ENCODE measurements around the gene SCRN1.

SCRN1 gene

DNA sequence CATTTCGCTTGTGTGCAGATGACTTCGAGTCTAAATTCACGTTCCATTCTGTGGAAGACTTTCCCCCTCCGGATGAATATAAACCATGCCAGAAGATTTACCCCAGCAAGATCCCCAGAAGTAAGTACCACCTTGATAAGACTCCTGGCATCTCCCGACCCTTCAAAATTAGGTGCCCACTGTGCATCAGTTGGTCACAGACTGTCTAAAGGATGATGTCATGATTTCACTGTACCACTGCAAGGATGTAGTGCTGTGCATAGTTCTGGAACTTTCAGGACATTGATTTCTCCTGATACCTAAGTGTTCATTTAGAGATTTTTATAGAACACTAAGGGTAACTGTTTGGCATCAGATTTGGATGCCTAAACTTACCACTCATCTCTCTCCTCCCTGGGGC is 100.3 kb downstream of the SCRN1 start:
- TF ChIP-seq SIN3A (IDR thresholded peaks at IDR 0.05; ENCODE audit: borderline replicate concordance, insufficient read depth, low read length) (no peak), TAF1 (IDR thresholded peaks at IDR 0.05; ENCODE audit: borderline replicate concordance, insufficient read depth, low read length) (no peak), POLR2AphosphoS5 (IDR thresholded peaks at IDR 0.05; ENCODE audit: low read depth, low read length) (no peak), FOXP2 (optimal IDR thresholded peaks at IDR 0.05; ENCODE audit: borderline replicate concordance, extremely low read depth, extremely low read length, insufficient read depth) (no peak)
- TF ChIP-seq, protein P1, sequence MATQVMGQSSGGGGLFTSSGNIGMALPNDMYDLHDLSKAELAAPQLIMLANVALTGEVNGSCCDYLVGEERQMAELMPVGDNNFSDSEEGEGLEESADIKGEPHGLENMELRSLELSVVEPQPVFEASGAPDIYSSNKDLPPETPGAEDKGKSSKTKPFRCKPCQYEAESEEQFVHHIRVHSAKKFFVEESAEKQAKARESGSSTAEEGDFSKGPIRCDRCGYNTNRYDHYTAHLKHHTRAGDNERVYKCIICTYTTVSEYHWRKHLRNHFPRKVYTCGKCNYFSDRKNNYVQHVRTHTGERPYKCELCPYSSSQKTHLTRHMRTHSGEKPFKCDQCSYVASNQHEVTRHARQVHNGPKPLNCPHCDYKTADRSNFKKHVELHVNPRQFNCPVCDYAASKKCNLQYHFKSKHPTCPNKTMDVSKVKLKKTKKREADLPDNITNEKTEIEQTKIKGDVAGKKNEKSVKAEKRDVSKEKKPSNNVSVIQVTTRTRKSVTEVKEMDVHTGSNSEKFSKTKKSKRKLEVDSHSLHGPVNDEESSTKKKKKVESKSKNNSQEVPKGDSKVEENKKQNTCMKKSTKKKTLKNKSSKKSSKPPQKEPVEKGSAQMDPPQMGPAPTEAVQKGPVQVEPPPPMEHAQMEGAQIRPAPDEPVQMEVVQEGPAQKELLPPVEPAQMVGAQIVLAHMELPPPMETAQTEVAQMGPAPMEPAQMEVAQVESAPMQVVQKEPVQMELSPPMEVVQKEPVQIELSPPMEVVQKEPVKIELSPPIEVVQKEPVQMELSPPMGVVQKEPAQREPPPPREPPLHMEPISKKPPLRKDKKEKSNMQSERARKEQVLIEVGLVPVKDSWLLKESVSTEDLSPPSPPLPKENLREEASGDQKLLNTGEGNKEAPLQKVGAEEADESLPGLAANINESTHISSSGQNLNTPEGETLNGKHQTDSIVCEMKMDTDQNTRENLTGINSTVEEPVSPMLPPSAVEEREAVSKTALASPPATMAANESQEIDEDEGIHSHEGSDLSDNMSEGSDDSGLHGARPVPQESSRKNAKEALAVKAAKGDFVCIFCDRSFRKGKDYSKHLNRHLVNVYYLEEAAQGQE (IDR thresholded peaks at IDR 0.05; ENCODE audit: insufficient read depth in 1 of 2, low read depth in 2 of 2, low read length in 2 of 2) = no peak

DNA sequence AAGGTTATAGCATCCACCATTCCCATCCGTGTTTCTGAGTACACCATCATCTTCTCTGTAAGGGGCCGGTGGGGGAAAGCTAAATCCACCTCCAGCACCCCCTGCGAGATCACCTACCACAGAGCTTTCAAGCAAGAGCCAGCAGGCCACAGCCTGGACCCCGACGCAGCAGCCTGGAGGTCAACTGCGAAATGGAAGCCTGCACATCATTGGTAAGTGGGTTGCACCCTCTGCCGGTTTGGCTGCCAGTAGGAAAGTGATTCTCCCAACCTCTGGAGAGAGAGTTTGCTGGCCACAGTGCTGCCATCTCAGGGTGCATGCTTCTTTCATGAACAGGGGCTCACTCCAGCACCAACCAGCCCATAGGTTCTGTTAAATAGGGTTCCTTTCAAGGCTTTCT is 101.6 kb downstream of the SCRN1 start:
- TF ChIP-seq TAF1 (IDR thresholded peaks at IDR 0.05; ENCODE audit: borderline replicate concordance, insufficient read depth, low read length) = no peak
- no peak for TF ChIP-seq SIN3A (IDR thresholded peaks at IDR 0.05; ENCODE audit: borderline replicate concordance, insufficient read depth, low read length)
- no peak for TF ChIP-seq FOXP2 (optimal IDR thresholded peaks at IDR 0.05; ENCODE audit: borderline replicate concordance, extremely low read depth, extremely low read length, insufficient read depth)

- TF ChIP-seq POLR2AphosphoS5 (IDR thresholded peaks at IDR 0.05; ENCODE audit: low read depth, low read length) = no peak
- no peak for TF ChIP-seq FOXP2 (optimal IDR thresholded peaks at IDR 0.05; ENCODE audit: borderline replicate concordance, extremely low read depth, extremely low read length, insufficient read depth)
These were observed 102.8 kb downstream of the SCRN1 start for GRCh38 chr7:29886827-29887226.

- TF ChIP-seq SIN3A (IDR thresholded peaks at IDR 0.05; ENCODE audit: borderline replicate concordance, insufficient read depth, low read length) = no peak
- TF ChIP-seq, protein P1 (IDR thresholded peaks at IDR 0.05; ENCODE audit: insufficient read depth in 1 of 2, low read depth in 2 of 2, low read length in 2 of 2) = no peak
- TF ChIP-seq TAF1 (IDR thresholded peaks at IDR 0.05; ENCODE audit: borderline replicate concordance, insufficient read depth, low read length) = no peak
- TF ChIP-seq FOXP2 (optimal IDR thresholded peaks at IDR 0.05; ENCODE audit: borderline replicate concordance, extremely low read depth, extremely low read length, insufficient read depth) = no peak
- no peak for TF ChIP-seq POLR2AphosphoS5 (IDR thresholded peaks at IDR 0.05; ENCODE audit: low read depth, low read length)
These were observed 104.0 kb downstream of the SCRN1 start for GRCh38 chr7:29885626-29886025.

DNA sequence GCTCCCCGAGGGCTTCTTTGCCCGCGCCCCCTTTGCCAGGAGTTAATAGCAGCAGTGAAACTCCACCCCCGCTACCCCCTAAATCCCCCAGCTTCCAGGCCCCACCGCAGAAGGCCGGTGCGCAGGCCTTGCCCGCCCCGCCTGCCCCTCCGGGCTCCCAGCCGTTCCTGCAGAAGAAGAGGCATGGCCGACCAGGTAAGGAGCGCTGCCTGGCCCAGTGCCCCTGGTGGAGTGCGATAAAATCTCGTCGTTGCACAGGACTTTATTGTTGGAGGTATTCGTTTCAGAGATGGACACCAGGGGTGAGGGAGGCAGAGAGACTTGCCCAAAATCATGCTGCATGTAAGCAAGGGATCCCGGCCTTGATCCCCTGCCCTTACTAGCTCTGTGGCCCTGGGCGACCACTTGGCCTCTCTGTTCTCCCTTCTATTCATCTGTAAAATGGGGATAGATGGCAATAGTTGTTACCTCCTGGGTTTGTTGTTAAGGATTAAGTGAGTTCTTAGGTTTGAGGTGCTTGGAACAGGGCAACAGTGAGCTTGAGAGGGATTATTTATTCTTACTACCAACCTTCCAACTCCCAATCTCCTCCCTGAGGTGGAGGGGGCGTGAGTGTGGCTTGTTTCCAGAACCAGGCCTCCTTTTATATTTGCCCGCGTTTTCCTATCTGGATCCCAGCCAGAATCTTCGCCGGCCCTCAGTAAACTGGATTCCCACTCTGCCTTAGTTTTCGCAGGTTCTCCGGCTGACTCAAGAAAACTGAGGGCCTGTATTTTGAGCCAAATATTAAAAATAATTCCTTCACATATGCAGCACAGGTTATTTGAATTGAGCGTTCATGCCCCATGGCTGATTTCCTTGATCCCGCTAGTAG is 105.0 kb downstream of the SCRN1 start:
- no peak for TF ChIP-seq FOXP2 (optimal IDR thresholded peaks at IDR 0.05; ENCODE audit: borderline replicate concordance, extremely low read depth, extremely low read length, insufficient read depth)
- no peak for TF ChIP-seq POLR2AphosphoS5 (IDR thresholded peaks at IDR 0.05; ENCODE audit: low read depth, low read length)
- no peak for TF ChIP-seq TAF1 (IDR thresholded peaks at IDR 0.05; ENCODE audit: borderline replicate concordance, insufficient read depth, low read length)
- TF ChIP-seq SIN3A (IDR thresholded peaks at IDR 0.05; ENCODE audit: borderline replicate concordance, insufficient read depth, low read length) = no peak
- TF ChIP-seq, protein P1 (IDR thresholded peaks at IDR 0.05; ENCODE audit: insufficient read depth in 1 of 2, low read depth in 2 of 2, low read length in 2 of 2) = no peak
